Ectodermal cell (in vitro differentiated cells): ENCODE data around the gene VAV3.
"Not testable (repeated sequence)": the region's sequence is repeated elsewhere in the genome, so short reads cannot be mapped to it uniquely, and the experiment has no call there.

Experiments
- H3K27ac ChIP-seq: 2 replicates; pipeline ENCODE4 v1.7.0; 2013; ENCODE audit warnings: mild to moderate bottlenecking, low read depth, low read length; ENCODE audit not compliant: insufficient read depth, poor library complexity, severe bottlenecking
- H3K27me3 ChIP-seq: 2 replicates; pipeline ENCODE4 v1.7.0; 2013; ENCODE audit warnings: mild to moderate bottlenecking, low read length; ENCODE audit not compliant: insufficient read depth, control insufficient read depth, poor library complexity, severe bottlenecking
- H3K36me3 ChIP-seq: one replicate; pipeline ENCODE4 v1.7.0; 2013; ENCODE audit warnings: low read length; ENCODE audit not compliant: control insufficient read depth, insufficient read depth
- H3K4me1 ChIP-seq: one replicate; pipeline ENCODE4 v1.7.0; 2013; ENCODE audit warnings: low read length; ENCODE audit not compliant: control insufficient read depth, insufficient read depth
- H3K4me3 ChIP-seq: 2 replicates; pipeline ENCODE4 v1.7.0; 2013; ENCODE audit warnings: low read depth, low read length, control low read depth; ENCODE audit not compliant: insufficient read depth
- H3K9me3 ChIP-seq: 2 replicates; pipeline ENCODE4 v1.7.0; 2013; ENCODE audit warnings: mild to moderate bottlenecking, low read length, moderate library complexity; ENCODE audit not compliant: control insufficient read depth
- WGBS, 2 experiments: methylation state at CpG; one replicate each; pipeline ENCODE4 v1.1.7; 2013; ENCODE audit warnings: missing lambda C conversion rate in 2 of 2; 5-methylcytosine and 5-hydroxymethylcytosine counted together

The VAV3 gene

DNA sequence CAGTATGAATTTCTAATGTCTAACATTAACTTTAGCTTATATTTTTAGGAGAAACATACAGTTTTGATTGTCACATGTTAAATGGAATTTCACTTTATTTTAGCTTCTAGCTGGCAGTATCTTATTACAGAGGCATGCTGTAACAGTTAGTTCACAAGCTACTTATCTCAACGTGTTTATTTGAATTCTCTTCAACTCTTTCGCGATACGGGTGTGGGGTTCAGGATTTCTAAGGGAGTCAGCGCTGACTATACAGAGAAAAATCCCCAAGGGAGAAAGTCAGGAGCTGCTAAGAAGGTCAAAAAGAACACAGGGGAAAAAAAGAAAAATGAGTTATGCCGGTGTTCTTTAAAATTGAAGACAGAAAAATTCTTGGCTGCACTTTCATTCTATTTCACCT is 296.2 kb downstream of the VAV3 start:
- Histone ChIP-seq H3K9me3 (no peaks in the 10 kb centered on the region), H3K4me1 (no peaks in the 10 kb centered on the region), H3K27me3 (no peaks in the 10 kb centered on the region), H3K4me3 (no peak overlapping the region), H3K36me3 (no peaks in the 10 kb centered on the region), H3K27ac (no peak overlapping the region)
- 86 to 89% methylated on average over 6 of the region's 6 CpGs for WGBS, 2 experiments

DNA sequence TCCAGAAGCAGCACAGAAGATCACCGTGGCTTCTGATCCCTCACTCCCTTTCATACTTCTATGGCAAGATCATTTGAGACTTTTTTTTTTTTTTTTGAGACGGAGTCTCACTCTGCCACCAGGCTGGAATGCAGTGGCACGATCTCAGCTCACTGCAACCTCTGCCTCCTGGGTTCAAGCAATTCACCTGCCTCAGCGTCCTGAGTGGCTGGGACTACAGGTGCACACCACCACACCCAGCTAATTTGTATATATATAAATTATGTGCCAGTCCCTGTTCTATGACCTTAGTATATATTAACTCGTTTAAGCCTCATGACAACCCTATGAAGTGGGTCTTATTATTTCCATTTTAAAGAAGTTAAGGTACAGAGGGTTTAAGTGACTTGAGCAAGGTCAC is 298.5 kb downstream of the VAV3 start:
- Histone ChIP-seq H3K4me1 (no peaks in the 10 kb centered on the region), H3K36me3 (no peaks in the 10 kb centered on the region)

DNA sequence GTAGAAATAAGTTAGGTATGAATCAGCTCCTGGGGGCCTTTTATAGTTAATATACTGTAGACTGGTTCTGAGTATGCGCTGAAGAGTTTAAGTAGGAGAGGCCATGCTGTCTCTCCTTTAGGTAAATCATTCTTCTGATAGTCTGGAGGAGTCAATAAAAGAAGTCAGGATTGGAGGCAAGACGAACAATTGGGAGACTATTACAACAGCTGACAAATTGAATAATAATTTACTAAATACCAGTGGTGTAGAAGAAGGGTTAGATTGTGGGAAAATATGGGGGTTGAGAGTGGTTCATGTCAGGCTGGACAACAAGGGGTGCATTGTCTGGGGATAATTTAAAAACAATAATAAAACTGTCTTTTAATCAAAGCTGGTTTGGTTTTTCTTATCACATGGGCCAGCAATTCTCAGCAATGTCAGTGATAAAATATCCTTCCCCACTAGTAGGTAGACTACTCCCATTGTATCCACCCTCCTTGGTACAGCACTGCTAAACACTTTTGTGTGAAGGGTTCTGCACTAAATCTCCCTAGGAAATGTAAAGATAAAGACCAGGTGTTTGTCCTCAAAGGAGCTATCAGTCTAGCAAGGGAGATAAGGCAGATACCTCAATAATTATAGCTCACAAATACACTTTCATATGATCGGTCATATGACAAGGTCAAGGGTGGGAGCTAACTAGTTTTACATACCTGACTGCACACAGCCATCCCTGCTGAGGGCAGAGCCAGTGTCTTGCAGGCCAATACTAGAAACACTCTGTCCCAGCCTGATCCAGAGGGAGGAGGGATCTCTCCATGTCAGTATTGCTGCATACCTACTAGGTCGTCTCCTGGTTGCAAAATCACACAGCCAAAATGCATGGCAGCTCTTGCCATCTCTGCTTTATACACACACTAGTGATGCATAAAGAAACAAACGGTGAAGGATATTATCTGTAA is 299.7 kb downstream of the VAV3 start:
- Histone ChIP-seq H3K4me3 (no peak overlapping the region), H3K36me3 (no peaks in the 10 kb centered on the region), H3K9me3 (no peaks in the 10 kb centered on the region), H3K27ac (no peak overlapping the region), H3K27me3 (no peaks in the 10 kb centered on the region), H3K4me1 (no peaks in the 10 kb centered on the region)
- WGBS, 2 experiments, result 94 to 96% methylated on average over 4 of the region's 5 CpGs

More for the DNA sequence above, 298.5 kb downstream of the VAV3 start:
- Histone ChIP-seq H3K27ac (no peak overlapping the region), H3K27me3 (no peaks in the 10 kb centered on the region), H3K4me3 (no peak overlapping the region), H3K9me3 (no peaks in the 10 kb centered on the region)
- WGBS, 2 experiments, result 86 to 91% methylated on average over 4 to 5 of the region's 5 CpGs

DNA sequence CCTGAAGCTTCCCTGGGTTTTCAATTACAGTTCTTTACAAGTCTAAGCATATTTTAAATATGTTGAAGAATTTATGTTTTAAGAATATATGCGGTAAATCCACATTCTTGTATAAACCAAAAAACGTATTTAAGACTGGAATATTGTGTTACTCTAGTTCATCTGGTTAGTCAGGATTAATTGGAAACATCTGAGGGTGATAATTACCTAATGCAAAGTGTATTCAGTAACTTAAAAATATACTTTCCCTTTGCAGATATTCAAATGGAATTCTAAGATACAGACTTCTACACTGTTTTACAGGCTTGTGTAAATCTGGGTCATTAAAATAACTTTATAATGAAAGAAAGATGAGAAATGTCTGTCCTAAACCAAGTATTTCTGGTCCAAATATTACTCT is 302.0 kb downstream of the VAV3 start:
- Histone ChIP-seq H3K4me1 (no peaks in the 10 kb centered on the region), H3K4me3 (no peak overlapping the region), H3K9me3 (no peaks in the 10 kb centered on the region), H3K27ac (no peak overlapping the region), H3K27me3 (no peaks in the 10 kb centered on the region), H3K36me3 (no peaks in the 10 kb centered on the region)
- WGBS, 2 experiments, result 92% methylated on average over 2 of the region's 2 CpGs; no CpG with 5 or more reads in 1 of the 2 experiments

DNA sequence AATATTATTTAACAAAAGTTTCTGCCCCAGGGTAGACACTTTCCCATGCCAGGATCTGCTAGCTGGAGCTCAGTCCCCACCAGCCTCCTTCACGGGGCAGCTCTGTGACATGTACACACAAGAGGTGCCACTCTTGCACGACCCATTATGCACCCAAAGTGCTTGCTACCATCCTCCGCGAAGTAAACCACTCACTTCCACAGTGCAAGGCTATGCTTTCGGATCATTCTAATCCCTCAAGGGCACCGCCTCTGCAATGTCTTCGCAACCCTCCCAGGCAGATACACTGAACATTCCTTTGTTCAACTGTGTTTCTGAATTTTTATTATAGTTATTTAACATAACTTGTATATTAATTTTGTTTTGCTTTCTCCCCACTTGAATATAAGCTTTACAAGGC is 303.8 kb downstream of the VAV3 start:
- Histone ChIP-seq H3K4me3 (no peak overlapping the region), H3K9me3 (no peaks in the 10 kb centered on the region), H3K27ac (no peak overlapping the region), H3K27me3 (no peaks in the 10 kb centered on the region), H3K36me3 (no peaks in the 10 kb centered on the region), H3K4me1 (no peaks in the 10 kb centered on the region)
- WGBS, 2 experiments, result 94 to 95% methylated on average over 7 of the region's 7 CpGs

DNA sequence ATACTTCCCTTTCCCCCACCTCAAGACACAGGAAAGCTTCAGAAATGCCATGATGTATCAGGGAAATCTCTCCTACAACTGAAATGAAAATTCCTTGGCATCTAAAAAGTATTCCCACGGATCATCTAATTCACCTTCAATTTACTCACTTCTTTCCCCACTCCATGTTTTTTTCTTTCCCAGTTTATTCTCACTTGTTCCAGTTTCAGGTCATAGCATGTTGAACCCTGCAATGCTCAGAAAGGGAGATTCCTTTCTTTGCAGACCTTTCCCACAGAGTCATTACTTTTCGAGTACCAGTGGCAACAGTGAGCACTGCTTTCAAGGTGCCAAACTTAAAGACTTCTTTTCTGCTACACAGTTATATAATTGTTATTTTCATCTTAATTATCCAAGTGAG is 305.0 kb downstream of the VAV3 start:
- Histone ChIP-seq H3K4me3 (no peak overlapping the region), H3K9me3 (no peaks in the 10 kb centered on the region), H3K27ac (no peak overlapping the region), H3K36me3 (no peaks in the 10 kb centered on the region), H3K27me3 (no peaks in the 10 kb centered on the region), H3K4me1 (no peaks in the 10 kb centered on the region)
- 94 to 99% methylated on average over 2 of the region's 2 CpGs for WGBS, 2 experiments

DNA sequence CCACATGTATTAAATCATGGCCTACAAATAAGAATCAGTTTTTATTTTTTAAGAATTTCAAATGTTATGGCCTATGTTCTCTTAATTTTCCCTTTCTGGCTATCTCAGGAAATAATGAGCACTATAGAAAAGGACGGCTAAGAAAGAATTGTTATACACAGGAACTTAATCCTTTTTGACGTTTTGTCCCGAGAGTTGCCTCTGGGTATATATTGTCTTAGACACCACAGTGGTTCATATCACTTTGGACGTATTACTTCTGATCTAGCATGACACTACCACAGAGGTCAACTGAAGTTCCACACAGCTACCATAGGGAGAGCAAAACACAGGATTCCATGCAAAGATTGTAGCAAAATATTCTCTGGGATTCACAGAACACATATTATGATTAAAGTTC is 307.6 kb downstream of the VAV3 start:
- H3K36me3 ChIP-seq, result no peaks in the 10 kb centered on the region
- 93 to 95% methylated on average over 4 of the region's 4 CpGs for WGBS, 2 experiments
- H3K9me3 ChIP-seq, result no peaks in the 10 kb centered on the region
- H3K27ac ChIP-seq, result no peak overlapping the region
- no peaks in the 10 kb centered on the region for H3K4me1 ChIP-seq
- no peaks in the 10 kb centered on the region for H3K27me3 ChIP-seq
- H3K4me3 ChIP-seq, result no peak overlapping the region

DNA sequence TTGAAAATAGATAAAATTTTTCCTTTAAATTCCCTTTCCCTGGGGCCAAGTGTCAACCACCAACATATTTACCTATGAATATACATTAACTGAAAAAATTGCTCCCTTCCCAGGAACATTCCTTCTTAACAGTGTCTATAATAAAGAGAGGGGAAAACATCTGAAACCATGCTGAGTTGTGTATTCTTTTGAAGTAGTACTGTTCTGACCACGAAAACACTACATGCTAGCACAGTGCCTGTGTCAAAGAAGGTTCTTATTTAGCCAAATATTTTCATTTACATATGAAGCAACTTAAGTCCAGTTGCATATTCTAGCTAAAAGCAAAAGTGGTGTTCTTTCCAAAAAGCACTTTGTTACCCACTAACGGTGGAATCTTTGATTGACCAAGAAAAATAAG is 311.2 kb downstream of the VAV3 start:
- WGBS, 2 experiments, result 57 to 85% methylated on average over 1 to 2 of the region's 2 CpGs
- H3K9me3 ChIP-seq, result no peaks in the 10 kb centered on the region
- H3K36me3 ChIP-seq, result no peaks in the 10 kb centered on the region
- no peaks in the 10 kb centered on the region for H3K4me1 ChIP-seq
- no peak overlapping the region for H3K4me3 ChIP-seq
- H3K27ac ChIP-seq, result no peak overlapping the region
- no peaks in the 10 kb centered on the region for H3K27me3 ChIP-seq

DNA sequence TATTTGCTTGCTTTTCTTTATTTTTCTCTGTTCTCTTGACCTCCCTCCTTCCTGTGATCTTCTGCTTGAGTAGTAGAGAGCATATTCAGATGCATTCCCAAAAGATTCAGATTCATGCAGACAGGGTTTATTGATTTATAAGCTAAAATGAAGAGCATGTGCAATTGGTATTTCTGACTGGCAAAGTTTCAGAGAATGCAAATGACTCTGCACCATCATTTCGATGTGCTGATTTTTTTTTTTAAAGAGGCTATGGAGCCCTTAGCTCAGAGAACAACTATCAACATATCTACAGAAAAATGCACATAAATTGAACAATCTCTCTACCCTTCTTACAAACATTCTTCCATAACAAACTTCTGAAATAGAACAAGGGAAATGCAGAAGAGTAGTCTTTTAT is 312.0 kb downstream of the VAV3 start:
- Histone ChIP-seq H3K4me1 (no peaks in the 10 kb centered on the region), H3K36me3 (no peaks in the 10 kb centered on the region), H3K9me3 (no peaks in the 10 kb centered on the region), H3K4me3 (no peak overlapping the region), H3K27me3 (no peaks in the 10 kb centered on the region), H3K27ac (no peak overlapping the region)
- WGBS, 2 experiments, result 88% methylated on average over 1 of the region's 1 CpG

DNA sequence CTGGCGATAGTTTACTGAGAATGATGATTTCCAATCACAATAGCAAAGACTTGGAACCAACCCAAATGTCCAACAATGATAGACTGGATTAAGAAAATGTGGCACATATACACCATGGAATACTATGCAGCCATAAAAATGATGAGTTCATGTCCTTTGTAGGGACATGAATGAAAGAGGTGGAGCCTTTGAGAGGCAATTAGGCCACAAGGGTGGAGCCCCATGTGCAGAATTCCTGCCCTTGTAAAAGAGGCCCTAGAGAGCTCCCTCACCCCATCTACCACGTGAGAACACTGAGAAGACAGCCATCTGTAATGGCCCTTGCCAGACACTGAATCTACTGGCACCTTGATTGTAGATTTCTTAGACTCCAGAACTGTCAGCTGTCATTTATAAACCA is 314.2 kb downstream of the VAV3 start:
- 93 to 96% methylated on average over 2 of the region's 2 CpGs for WGBS, 2 experiments
- H3K4me3 ChIP-seq, result not testable (repeated sequence)

More for the DNA sequence above, 314.2 kb downstream of the VAV3 start:
- H3K27ac ChIP-seq, H3K4me1 ChIP-seq, H3K27me3 ChIP-seq, H3K9me3 ChIP-seq, H3K36me3 ChIP-seq: not testable (repeated sequence)
